ENCODE data around the gene SLIT1.

SLIT1 gene

DNA sequence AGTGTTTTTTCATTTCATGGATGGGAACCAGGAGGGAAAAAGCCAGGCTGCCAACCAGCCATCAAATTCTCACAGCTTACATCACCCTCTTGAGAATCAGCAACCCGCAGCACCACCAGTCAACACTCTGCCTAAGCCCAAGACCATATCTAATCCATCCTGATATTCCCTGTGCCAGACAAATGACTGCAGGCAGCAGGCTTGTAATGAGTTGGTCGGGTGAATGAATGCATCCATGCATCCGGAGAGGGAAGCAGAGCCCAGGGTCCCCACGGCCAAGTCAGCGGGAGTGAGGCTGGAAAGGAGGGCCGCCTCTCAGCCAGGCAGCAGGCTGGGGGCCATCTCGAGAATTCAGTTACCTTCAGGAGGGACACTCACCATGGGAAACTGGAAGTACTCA lies 46.9 kb downstream of the SLIT1 start:
- H3K36me3 ChIP-seq (replicated peaks), result no peaks in the 10 kb centered on the region
- no peak for TF ChIP-seq CTCF (IDR thresholded peaks at IDR 0.05; ENCODE audit: low read depth, low read length, missing control alignments)
- H3K4me3 ChIP-seq (ENCODE audit: low read depth, low read length), result no peak overlapping the region
- in situ Hi-C loops (cut with HindIII; ENCODE audit: low pct_ligation_motif_present, low sequenced_read_pairs), result no loop called here
- no peak overlapping the region for H3K27ac ChIP-seq
- H3K27me3 ChIP-seq (replicated peaks), result peaks cover 2% of the 10 kb centered on the region
- DNase-seq, result no peak

GRCh38 chr10:97138174-97138573 lies 47.6 kb downstream of the SLIT1 start:
- DNase-seq, result no peak
- Histone ChIP-seq H3K4me3 (ENCODE audit: low read depth, low read length) (no peak overlapping the region), H3K36me3 (replicated peaks) (no peaks in the 10 kb centered on the region), H3K27me3 (replicated peaks) (peaks cover 2% of the 10 kb centered on the region), H3K27ac (no peak overlapping the region)
- TF ChIP-seq CTCF (IDR thresholded peaks at IDR 0.05; ENCODE audit: low read depth, low read length, missing control alignments), result peak; percentile 20
- in situ Hi-C loops (cut with HindIII; ENCODE audit: low pct_ligation_motif_present, low sequenced_read_pairs), result no loop called here

- H3K4me3 ChIP-seq (ENCODE audit: low read depth, low read length), result no peak overlapping the region
- no peak for TF ChIP-seq CTCF (IDR thresholded peaks at IDR 0.05; ENCODE audit: low read depth, low read length, missing control alignments)
- no peak for DNase-seq
- peaks cover 2% of the 10 kb centered on the region for H3K27me3 ChIP-seq (replicated peaks)
- in situ Hi-C loops (cut with HindIII; ENCODE audit: low pct_ligation_motif_present, low sequenced_read_pairs), result no loop called here
- H3K27ac ChIP-seq, result no peak overlapping the region
- H3K36me3 ChIP-seq (replicated peaks), result no peaks in the 10 kb centered on the region
These were observed 49.0 kb downstream of the SLIT1 start for GRCh38 chr10:97136756-97137155.

- no peak for TF ChIP-seq CTCF (IDR thresholded peaks at IDR 0.05; ENCODE audit: low read depth, low read length, missing control alignments)
- no peaks in the 10 kb centered on the region for H3K27me3 ChIP-seq (replicated peaks)
- no peak overlapping the region for H3K4me3 ChIP-seq (ENCODE audit: low read depth, low read length)
- DNase-seq, result no peak
- no peak overlapping the region for H3K27ac ChIP-seq
- H3K36me3 ChIP-seq (replicated peaks), result no peaks in the 10 kb centered on the region
- in situ Hi-C loops (cut with HindIII; ENCODE audit: low pct_ligation_motif_present, low sequenced_read_pairs), result no loop called here
These were observed 50.3 kb downstream of the SLIT1 start for GRCh38 chr10:97135464-97135863.

- H3K4me3 ChIP-seq (ENCODE audit: low read depth, low read length), result no peak overlapping the region
These were observed 50.8 kb downstream of the SLIT1 start for GRCh38 chr10:97134983-97135382.

More at GRCh38 chr10:97134983-97135382, 50.8 kb downstream of the SLIT1 start:
- no peak for TF ChIP-seq CTCF (IDR thresholded peaks at IDR 0.05; ENCODE audit: low read depth, low read length, missing control alignments)
- no peak for DNase-seq
- Histone ChIP-seq H3K27ac (no peak overlapping the region), H3K36me3 (replicated peaks) (no peaks in the 10 kb centered on the region), H3K27me3 (replicated peaks) (no peaks in the 10 kb centered on the region)
- in situ Hi-C loops (cut with HindIII; ENCODE audit: low pct_ligation_motif_present, low sequenced_read_pairs), result no loop called here

All from brain microvascular endothelial cell (primary cell).